Fibroblast of lung (primary cell): Measurements from ENCODE around the gene TERB1. TPM values are rescaled to one million over a fixed set of nuclear protein-coding genes. Genes with fewer than 3 reads are reported as not detected.

Experiments
- DNase-seq, 2 donors: peaks; one replicate each; pipeline versions ENCODE4 v3.0.0 to v3.0.0-alpha.2; 2010; ENCODE audit warnings: low read depth in 2 of 2
- H2AFZ ChIP-seq: 2 replicates; pipeline ENCODE4 v1.5.1; 2012; ENCODE audit warnings: low read length, control low read depth, inconsistent platforms
- H3K27ac ChIP-seq: 2 replicates; pipeline ENCODE4 v1.5.1; 2011; ENCODE audit warnings: low read length, control low read depth; ENCODE audit not compliant: insufficient read depth
- H3K27me3 ChIP-seq: 2 replicates; pipeline ENCODE4 v1.5.1; 2011; ENCODE audit warnings: mild to moderate bottlenecking, low read length; ENCODE audit not compliant: control insufficient read depth, insufficient read depth
- H3K36me3 ChIP-seq: 2 replicates; pipeline ENCODE4 v1.5.1; 2011; ENCODE audit warnings: low read length; ENCODE audit not compliant: control insufficient read depth, insufficient read depth
- H3K4me1 ChIP-seq: 2 replicates; pipeline ENCODE4 v1.5.1; 2011; ENCODE audit warnings: low read length; ENCODE audit not compliant: control insufficient read depth, insufficient read depth; ENCODE audit errors: extremely low read depth
- H3K4me2 ChIP-seq: 2 replicates; pipeline ENCODE4 v1.5.1; 2011; ENCODE audit warnings: low read length, control low read depth; ENCODE audit not compliant: insufficient read depth; ENCODE audit errors: extremely low read depth
- H3K4me3 ChIP-seq, 4 experiments: fragments of 200-600 bp in 1 of 4; sonication (generic) in 1 of 4; replicated peaks in 1 of 4; 2 replicates each; pipeline ENCODE4 v1.5.1; 2011 to 2016; ENCODE audit warnings: low read length in 4 of 4, low read depth in 3 of 4, mild to moderate bottlenecking in 3 of 4, control low read depth in 2 of 4, inconsistent platforms in 1 of 4, mixed read lengths in 1 of 4; ENCODE audit not compliant: insufficient read depth in 1 of 4; ENCODE audit errors: control extremely low read depth in 1 of 4
- H3K79me2 ChIP-seq: 2 replicates; pipeline ENCODE4 v1.5.1; 2012; ENCODE audit warnings: mild to moderate bottlenecking, low read length, inconsistent platforms; ENCODE audit not compliant: control insufficient read depth, insufficient read depth
- H3K9ac ChIP-seq: 2 replicates; pipeline ENCODE4 v1.5.1; 2011; ENCODE audit warnings: mild to moderate bottlenecking, low read length, control low read depth; ENCODE audit not compliant: insufficient read depth
- H3K9me3 ChIP-seq: 2 replicates; pipeline ENCODE4 v1.5.1; 2012; ENCODE audit warnings: low read depth, low read length; ENCODE audit not compliant: control insufficient read depth, insufficient read depth
- H4K20me1 ChIP-seq: 2 replicates; pipeline ENCODE4 v1.5.1; 2011; ENCODE audit warnings: low read length; ENCODE audit not compliant: control insufficient read depth, insufficient read depth; ENCODE audit errors: extremely low read depth
- CTCF ChIP-seq, 2 donors: IDR thresholded peaks in 1 of 2; conservative IDR thresholded peaks in 1 of 2; 1 replicate in 1 of 2; 2 replicates in 1 of 2; pipeline ENCODE4 v1.5.1; 2011 to 2012; ENCODE audit warnings: low read length in 2 of 2, control low read depth in 1 of 2, inconsistent platforms in 1 of 2, low read depth in 1 of 2, mild to moderate bottlenecking in 1 of 2
- EZH2 ChIP-seq: IDR thresholded peaks from 2 replicates; pipeline ENCODE4 v1.5.1; 2012; ENCODE audit warnings: low read length, control low read depth, mild to moderate bottlenecking; ENCODE audit errors: missing control alignments
- polyA plus RNA-seq, 2 donors: library from polyadenylated mRNA; depleted of rRNA in 1 of 2; stranded (reverse) in 1 of 2; unstranded in 1 of 2; fragments of >200 nt; gene quantifications; 2 replicates each; pipeline ENCODE4 v1.2.1, GENCODE V29; 2011 to 2012; ENCODE audit warnings: missing spikeins in 1 of 2
- total RNA-seq: library from RNA; depleted of rRNA; stranded (reverse); fragments of >200 nt; gene quantifications from 2 replicates; pipeline ENCODE4 v1.2.1, GENCODE V29; 2014

TERB1 gene
- total and polyA plus RNA-seq, 2 donors (not counting 1 experiment from before 2014, with no cell fraction given) = 0.17 TPM; not detected in 1

- TF ChIP-seq CTCF (conservative IDR thresholded peaks at IDR 0.05 in 1 of 2, IDR thresholded peaks at IDR 0.05 in 1 of 2; ENCODE audit: low read depth in 1 of 2, low read length in 2 of 2) (no peak), EZH2 (no peak)
- Histone ChIP-seq H3K9me3 (no peaks in the 10 kb centered on the region), H3K27ac (no peak overlapping the region), H3K36me3 (no peaks in the 10 kb centered on the region), H3K4me1 (no peaks in the 10 kb centered on the region), H2AFZ (no peak overlapping the region), H4K20me1 (no peaks in the 10 kb centered on the region), H3K9ac (no peak overlapping the region), H3K79me2 (no peaks in the 10 kb centered on the region), H3K4me2 (no peak overlapping the region), H3K4me3 (no peak overlapping the region), H3K27me3 (peaks cover 45% of the 10 kb centered on the region)
- no peak for DNase-seq
Measured at GRCh38 chr16:66847533-66848067, 46.2 kb upstream of the TERB1 start.

- Histone ChIP-seq H3K9ac (no peak overlapping the region), H3K4me2 (no peak overlapping the region), H4K20me1 (no peaks in the 10 kb centered on the region), H3K4me1 (no peaks in the 10 kb centered on the region), H3K27me3 (peaks cover 45% of the 10 kb centered on the region), H2AFZ (no peak overlapping the region), H3K27ac (no peak overlapping the region), H3K9me3 (no peaks in the 10 kb centered on the region), H3K4me3 (no peak overlapping the region), H3K36me3 (no peaks in the 10 kb centered on the region), H3K79me2 (no peaks in the 10 kb centered on the region)
- no peak for DNase-seq
- no peak for TF ChIP-seq CTCF (conservative IDR thresholded peaks at IDR 0.05 in 1 of 2, IDR thresholded peaks at IDR 0.05 in 1 of 2; ENCODE audit: low read depth in 1 of 2, low read length in 2 of 2)
- no peak for TF ChIP-seq EZH2
Measured at GRCh38 chr16:66846831-66847230, 45.4 kb upstream of the TERB1 start.

- no peak overlapping the region for H3K4me2 ChIP-seq
- no peaks in the 10 kb centered on the region for H3K9me3 ChIP-seq
- TF ChIP-seq EZH2 = no peak
- no peak for TF ChIP-seq CTCF (conservative IDR thresholded peaks at IDR 0.05 in 1 of 2, IDR thresholded peaks at IDR 0.05 in 1 of 2; ENCODE audit: low read depth in 1 of 2, low read length in 2 of 2)
- no peak overlapping the region for H3K9ac ChIP-seq
- no peak for DNase-seq
- no peaks in the 10 kb centered on the region for H3K4me1 ChIP-seq
- H3K4me3 ChIP-seq = no peak overlapping the region
- H4K20me1 ChIP-seq = no peaks in the 10 kb centered on the region
- H2AFZ ChIP-seq = no peak overlapping the region
- H3K27me3 ChIP-seq = peaks cover 45% of the 10 kb centered on the region
- H3K79me2 ChIP-seq = no peaks in the 10 kb centered on the region
- no peaks in the 10 kb centered on the region for H3K36me3 ChIP-seq
- H3K27ac ChIP-seq = no peak overlapping the region
Measured at GRCh38 chr16:66846266-66846665, 44.9 kb upstream of the TERB1 start.
